Bronchial smooth muscle cell (primary cell): ENCODE results near the gene DUS1L. TPM values are rescaled to one million over a fixed set of nuclear protein-coding genes. Genes with fewer than 3 reads are reported as not detected.

Experiments used
- total RNA-seq: library from RNA; depleted of rRNA; stranded (reverse); fragments of >200 nt; gene quantifications from 2 replicates; pipeline ENCODE4 v1.2.1, GENCODE V29; 2014

The DUS1L gene
- 34.8 and 43.7 TPM in 2 replicates for total RNA-seq

DNA sequence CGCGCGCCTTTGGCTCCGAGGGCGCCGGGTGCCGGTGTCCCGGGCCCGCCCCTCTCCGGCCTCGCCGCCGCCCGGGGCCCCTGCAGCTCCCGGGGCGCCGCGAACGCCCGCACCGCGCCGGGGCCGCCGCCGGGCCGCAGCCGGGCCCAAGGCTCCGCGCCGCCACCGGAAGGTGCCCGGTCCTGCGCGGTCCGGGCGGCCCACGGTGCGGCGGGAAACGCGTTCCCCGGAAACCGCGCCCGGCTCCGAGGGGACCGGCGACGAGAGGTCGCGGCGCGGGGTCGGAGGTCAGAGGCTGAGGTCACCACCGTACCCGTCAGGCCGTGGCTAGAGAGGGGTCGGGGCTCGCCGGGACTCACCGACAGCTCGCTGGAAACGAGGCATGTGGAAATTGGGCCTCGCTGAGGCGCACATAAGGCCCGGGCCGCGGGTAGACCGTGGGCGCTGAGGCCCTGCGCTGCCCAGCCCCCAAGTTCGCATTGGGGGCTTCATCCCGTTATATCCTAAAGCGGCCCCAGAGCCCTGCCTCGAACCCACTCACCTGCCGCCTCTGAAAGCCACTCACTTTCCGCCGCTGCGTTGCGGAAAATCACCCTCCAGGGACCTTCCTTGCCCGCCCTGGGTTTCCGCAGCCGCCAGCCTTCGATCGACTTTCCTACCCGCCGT lies at the start of gene DUS1L:
DUS1L (minus strand) TSS at position 167 of the 666 bp plus-strand sequence. CDS start 745 bp downstream, outside the sequence.

GRCh38 chr17:82098169-82098938 lies 32.8 kb upstream of the DUS1L start, which contains the start of gene FASN:
TSS of gene FASN (minus strand) at chr17:82098236. CDS start at chr17:82096445, 1,791 bp downstream.

DNA sequence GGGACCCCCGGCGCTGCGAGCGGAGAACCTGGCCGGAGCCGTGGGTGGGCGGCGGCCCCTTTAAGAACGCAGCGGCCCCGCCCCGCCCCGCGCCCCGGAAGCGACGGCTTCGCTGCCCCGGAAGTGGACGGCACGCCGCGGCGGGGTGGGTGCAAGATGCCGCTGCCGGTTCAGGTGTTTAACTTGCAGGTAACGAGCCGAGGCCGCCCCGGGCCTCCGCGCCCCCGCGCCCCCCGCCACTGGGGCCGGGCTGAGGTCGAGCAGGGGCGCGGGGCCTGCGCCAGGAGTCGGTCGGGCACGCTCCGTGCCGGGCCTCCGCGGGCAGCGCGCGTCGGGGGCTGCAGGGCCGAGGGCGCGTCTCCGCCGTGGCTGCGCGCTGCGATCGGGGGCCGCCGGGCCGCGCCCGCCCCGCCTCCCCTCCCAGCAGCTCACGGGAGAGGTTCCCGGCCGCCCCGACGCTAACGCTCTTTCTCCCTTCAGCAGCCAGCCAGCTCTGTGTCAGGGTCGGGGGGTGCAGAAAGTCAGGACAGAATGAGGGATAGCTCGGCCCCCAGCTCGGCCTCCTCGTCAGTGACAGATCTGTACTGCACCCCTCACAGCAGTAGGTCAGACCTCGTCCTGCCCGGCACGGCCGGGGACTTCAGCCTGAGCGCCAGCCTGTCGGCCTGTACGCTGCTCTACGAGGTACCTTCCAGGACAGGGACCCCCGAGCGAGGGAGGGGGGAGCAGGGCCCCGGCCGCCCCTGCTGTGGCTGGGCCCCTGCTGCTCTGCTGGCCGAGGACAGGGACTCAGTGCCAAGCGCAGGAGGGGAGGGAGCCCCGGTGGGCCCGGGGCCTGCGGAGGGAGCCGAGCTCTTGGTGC lies 13.6 kb downstream of the DUS1L start, which contains the start of the genes GPS1 and RFNG:
GPS1 (plus strand) TSS at position 123 of the 862 bp plus-strand sequence; CDS start at position 157, 34 bp downstream.
RFNG (minus strand) TSS at position 36 of the 862 bp plus-strand sequence. CDS start 45 bp downstream, outside the sequence.

DNA sequence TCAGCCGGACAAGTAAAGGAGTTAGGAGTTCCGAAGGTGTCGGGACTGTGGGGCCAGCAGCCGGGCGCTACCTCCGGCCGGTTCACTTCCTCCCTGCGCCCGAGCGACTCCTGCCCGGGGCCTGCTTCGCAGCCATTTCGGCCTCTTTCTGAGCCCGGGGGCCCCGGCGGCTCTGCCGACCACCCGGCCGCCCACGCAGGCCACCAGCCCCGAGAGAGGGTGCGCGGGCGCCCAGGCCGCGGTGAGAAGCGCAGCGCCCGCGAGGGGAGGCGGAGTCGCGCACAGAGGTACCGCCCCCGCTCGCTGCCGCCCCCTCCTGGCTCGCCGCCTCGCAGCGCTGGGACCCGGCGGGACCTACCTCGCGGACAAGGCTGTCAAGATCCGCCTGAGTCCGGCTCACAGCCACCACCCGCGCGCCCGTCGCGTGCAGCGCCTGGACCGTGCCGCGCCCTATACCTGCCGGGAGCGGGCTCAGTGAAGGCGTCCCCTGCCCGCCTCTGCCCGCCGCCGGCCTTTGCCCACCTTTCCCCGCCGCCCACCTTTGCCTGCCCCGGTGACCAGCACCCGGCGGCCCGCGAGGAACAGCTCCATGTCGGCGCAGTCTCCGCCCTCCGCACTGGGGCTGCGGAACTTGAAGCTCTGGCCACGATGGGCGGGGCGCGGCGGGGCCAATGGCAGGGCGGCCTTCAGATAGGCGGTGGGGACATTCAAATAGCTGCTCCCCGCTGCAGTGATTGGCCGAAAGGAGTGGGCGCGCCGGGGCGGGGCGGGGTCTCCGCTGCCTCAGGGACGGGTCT lies 28.3 kb downstream of the DUS1L start, which contains the start of gene DCXR:
DCXR (minus strand) TSS at position 606 of the 797 bp plus-strand sequence; CDS start at position 591, 15 bp downstream.

GRCh38 chr17:82031303-82031884 lies 34.2 kb downstream of the DUS1L start, which contains the start of gene RAC3:
TSS of gene RAC3 (plus strand) at chr17:82031678. CDS start at chr17:82031762, 84 bp downstream.

DNA sequence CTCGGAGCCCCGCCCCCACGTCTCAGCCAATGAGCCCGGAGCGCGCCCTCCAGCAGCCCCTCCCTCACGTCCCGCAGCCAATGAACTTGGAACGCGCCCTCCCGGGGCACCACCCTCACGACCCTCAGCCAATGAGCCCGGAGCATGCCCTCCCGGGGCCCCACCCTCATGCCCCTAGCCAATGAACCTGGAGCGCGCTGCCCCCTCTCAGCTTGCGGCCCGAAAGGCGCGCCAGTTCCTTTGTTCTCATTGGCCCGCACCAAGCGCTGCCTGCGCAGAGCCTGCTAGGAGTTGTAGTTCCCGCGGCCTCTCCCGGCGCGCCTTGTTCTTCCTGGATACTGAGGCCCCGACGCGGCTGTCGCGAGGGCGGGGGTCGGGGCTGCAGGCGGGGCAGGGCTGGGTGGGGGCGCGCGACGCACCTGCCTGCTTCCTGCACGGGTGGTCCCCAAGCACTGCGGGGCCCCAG lies 42.6 kb downstream of the DUS1L start, which contains the start of gene LRRC45:
LRRC45 (plus strand) TSS at position 325 of the 466 bp plus-strand sequence. CDS start 339 bp downstream, outside the sequence.

GRCh38 chr17:82022310-82022980 lies 43.2 kb downstream of the DUS1L start, which contains the start of gene CENPX:
TSS of gene CENPX (minus strand) at chr17:82022878. CDS start at chr17:82022861, 17 bp downstream.

Other genes starting within 250 kb of the DUS1L start
- 96.1 and 97.3 TPM in 2 replicates for gene MCRIP1, start 232.5 kb downstream of the DUS1L start, total RNA-seq
- not detected in 2 replicates for gene PPP1R27, start 230.8 kb downstream of the DUS1L start, total RNA-seq
- 766 and 822 TPM in 2 replicates for gene P4HB, start 205.3 kb downstream of the DUS1L start, total RNA-seq
- gene ARHGDIA, start 194.5 kb downstream of the DUS1L start, total RNA-seq, result 44.2 and 81.2 TPM in 2 replicates
- 89.5 and 91.1 TPM in 2 replicates for gene ALYREF, start 174.2 kb downstream of the DUS1L start, total RNA-seq
- gene ANAPC11, start 174.1 kb downstream of the DUS1L start, total RNA-seq, result 255 and 291 TPM in 2 replicates
- 0.26 and 0.63 TPM in 2 replicates for gene NPB, start 163.6 kb downstream of the DUS1L start, total RNA-seq
- gene PCYT2, start 154.4 kb downstream of the DUS1L start, total RNA-seq, result 41.1 and 46.2 TPM in 2 replicates
- 18.8 and 21.9 TPM in 2 replicates for gene SIRT7, start 147.6 kb downstream of the DUS1L start, total RNA-seq
- gene MAFG, start 138.1 kb downstream of the DUS1L start, total RNA-seq, result 12.1 and 17.5 TPM in 2 replicates
- 46.8 and 79.8 TPM in 2 replicates for gene PYCR1, start 128.5 kb downstream of the DUS1L start, total RNA-seq
- gene MYADML2, start 118.6 kb downstream of the DUS1L start, total RNA-seq, result not detected in 2 replicates
- gene NOTUM, start 104.6 kb downstream of the DUS1L start, total RNA-seq, result under 0.01 TPM in 1 of 2 replicates, not detected in the other
- 26.6 and 28.4 TPM in 2 replicates for gene ASPSCR1, start 88.2 kb downstream of the DUS1L start, total RNA-seq
- gene CENPX, start 42.9 kb downstream of the DUS1L start, total RNA-seq, result 14.9 and 33.4 TPM in 2 replicates
- 12.0 and 15.0 TPM in 2 replicates for gene LRRC45, start 42.5 kb downstream of the DUS1L start, total RNA-seq
- gene RAC3, start 34.1 kb downstream of the DUS1L start, total RNA-seq, result 5.4 and 5.7 TPM in 2 replicates
- 25.1 and 30.3 TPM in 2 replicates for gene DCXR, start 28.1 kb downstream of the DUS1L start, total RNA-seq
- gene RFNG, start 14.0 kb downstream of the DUS1L start, total RNA-seq, result 24.6 and 26.8 TPM in 2 replicates
- 92.8 and 95.1 TPM in 2 replicates for gene GPS1, start 13.9 kb downstream of the DUS1L start, total RNA-seq
- gene FASN, start 32.4 kb upstream of the DUS1L start, total RNA-seq, result 63.3 and 80.4 TPM in 2 replicates
- 11.8 and 12.5 TPM in 2 replicates for gene CCDC57, start 147.0 kb upstream of the DUS1L start, total RNA-seq
- 54.5 and 74.1 TPM in 2 replicates for gene SLC16A3, start 163.2 kb upstream of the DUS1L start, total RNA-seq
- gene CSNK1D, start 207.9 kb upstream of the DUS1L start, total RNA-seq, result 46.2 and 64.2 TPM in 2 replicates